GM12878 (cell line): ENCODE data around the gene WNT16. TPM values are rescaled to one million over a fixed set of nuclear protein-coding genes. Genes with fewer than 3 reads are reported as not detected.
A peak's percentile ranks its signal among the peaks of the same experiment; 100 is the strongest.

Source experiments
- ATAC-seq: fragments of 200-7000 bp; cut with Tn5 transposase; 3 replicates; pipeline ENCODE4 v1.9.1; 2020; ENCODE audit warnings: mild to moderate bottlenecking, moderate library complexity
- BruUV-seq: library from RNA; stranded (reverse); fragments of 400-500 nt; replicated peaks from 2 replicates; lab custom pipeline; 2021; lab: Mats Ljungman, UMichigan
- CTCF ChIA-PET: fragments of 300-600 bp; sonication (Branson Sonifier 250); formaldehyde crosslinking; extraction: SDS; loops from one replicate; lab custom pipeline; 2021; ENCODE audit warnings: inconsistent platforms; lab: Yijun Ruan, JAX
- POLR2A ChIA-PET: fragments of 350-600 bp; formaldehyde crosslinking; extraction: SDS; loops from one replicate; lab custom pipeline; 2021; ENCODE audit warnings: inconsistent platforms; lab: Charles Lee
- RAD21 ChIA-PET: fragments of 300-600 bp; sonication (Branson Sonifier 250); formaldehyde crosslinking; loops from one replicate; lab custom pipeline; 2023; ENCODE audit warnings: antibody characterized with exemption; ENCODE audit not compliant: unreplicated experiment; lab: Charles Lee
- SMC1A ChIA-PET: fragments of 300-600 bp; sonication (Branson Sonifier 250); formaldehyde crosslinking; loops from one replicate; lab custom pipeline; 2023; ENCODE audit not compliant: unreplicated experiment, uncharacterized antibody; lab: Charles Lee
- DNase-seq: peaks from one replicate; pipeline ENCODE4 v3.0.0-alpha.2; 2011; ENCODE audit warnings: low read depth, low spot score
- FAIRE-seq: peaks from 3 replicates; lab custom pipeline; 2011; peaks lifted over from hg19 to GRCh38; lab: Jason Lieb, UNC
- H2AFZ ChIP-seq: 2 replicates; pipeline ENCODE4 v1.6.0; 2011; ENCODE audit warnings: low read depth, low read length, control low read depth; ENCODE audit not compliant: control insufficient read depth
- H3K27ac ChIP-seq: 2 replicates; pipeline ENCODE4 v1.5.1; 2011; ENCODE audit warnings: control low read depth; ENCODE audit not compliant: control insufficient read depth, insufficient read depth
- H3K27me3 ChIP-seq, 2 experiments: replicated peaks in 1 of 2; 2 replicates each; pipeline versions ENCODE4 v1.6.0 to v1.6.1; 2011; ENCODE audit warnings: low read length in 1 of 2; ENCODE audit not compliant: control insufficient read depth in 2 of 2, insufficient read depth in 2 of 2
- H3K36me3 ChIP-seq, 2 experiments: 2 replicates each; pipeline ENCODE4 v1.5.1; 2011; ENCODE audit warnings: low read length in 1 of 2; ENCODE audit not compliant: control insufficient read depth in 2 of 2, insufficient read depth in 2 of 2
- H3K4me1 ChIP-seq: 2 replicates; pipeline ENCODE4 v1.6.1; 2011; ENCODE audit warnings: mild to moderate bottlenecking, low read length, moderate library complexity, mixed read lengths; ENCODE audit not compliant: control insufficient read depth, insufficient read depth
- H3K4me2 ChIP-seq: 2 replicates; pipeline ENCODE4 v1.6.0; 2011; ENCODE audit warnings: control low read depth; ENCODE audit not compliant: control insufficient read depth, insufficient read depth
- H3K4me3 ChIP-seq: fragments of 200-600 bp; sonication (generic); 2 replicates; pipeline ENCODE4 v1.5.1; 2016
- H3K79me2 ChIP-seq: 2 replicates; pipeline ENCODE4 v1.6.0; 2011; ENCODE audit warnings: low read length; ENCODE audit not compliant: control insufficient read depth, insufficient read depth
- H3K9ac ChIP-seq: 2 replicates; pipeline ENCODE4 v1.8.0; 2011; ENCODE audit warnings: low read length, control low read depth, mixed read lengths; ENCODE audit not compliant: control insufficient read depth, insufficient read depth
- H3K9me3 ChIP-seq: replicated peaks from 3 replicates; pipeline ENCODE4 v1.5.1; 2011; ENCODE audit warnings: mild to moderate bottlenecking, low read length; ENCODE audit not compliant: control insufficient read depth, insufficient read depth
- H4K20me1 ChIP-seq: 2 replicates; pipeline ENCODE4 v1.6.0; 2011; ENCODE audit not compliant: control insufficient read depth, insufficient read depth
- ATF2 ChIP-seq: IDR thresholded peaks from 2 replicates; pipeline ENCODE4 v1.6.1; 2012; ENCODE audit warnings: low read length, inconsistent platforms
- CHD4 ChIP-seq: fragments of 200-600 bp; sonication (generic); IDR thresholded peaks from 2 replicates; pipeline ENCODE4 v1.6.1; 2016; ENCODE audit warnings: mild to moderate bottlenecking
- EP300 ChIP-seq, 2 experiments: fragments of 150-350 bp in 1 of 2; IDR thresholded peaks; 2 replicates each; pipeline ENCODE4 v1.6.1; 2011 to 2012; ENCODE audit warnings: low read depth in 2 of 2, low read length in 2 of 2, borderline replicate concordance in 1 of 2, improper control_type of control experiment in 1 of 2, inconsistent platforms in 1 of 2; ENCODE audit not compliant: control insufficient read depth in 1 of 2
- LARP7 ChIP-seq: fragments of 450-650 bp; IDR thresholded peaks from 2 replicates; pipeline ENCODE4 v1.6.1; 2017; ENCODE audit warnings: mild to moderate bottlenecking
- MEF2A ChIP-seq: IDR thresholded peaks from 2 replicates; pipeline ENCODE4 v1.6.1; 2011; ENCODE audit warnings: low read depth, mild to moderate bottlenecking, low read length, moderate library complexity; ENCODE audit not compliant: insufficient read depth
- RELA ChIP-seq: fragments of 450-650 bp; IDR thresholded peaks from 2 replicates; pipeline ENCODE4 v1.8.0; 2014; ENCODE audit warnings: borderline replicate concordance; ENCODE audit not compliant: partially characterized antibody
- REST ChIP-seq: IDR thresholded peaks from 2 replicates; pipeline ENCODE4 v1.6.1; 2012; ENCODE audit warnings: mild to moderate bottlenecking, low read depth, low read length
- ZNF207 ChIP-seq: fragments of 450-650 bp; IDR thresholded peaks from 2 replicates; pipeline ENCODE4 v1.6.1; 2014; ENCODE audit warnings: antibody characterized with exemption, mild to moderate bottlenecking, borderline replicate concordance
- WGBS: methylation state at CpG from one replicate; pipeline ENCODE4 v1.1.6; 2016; ENCODE audit warnings: low lambda C conversion rate; ENCODE audit not compliant: insufficient replicate concordance, insufficient coverage; ENCODE audit errors: missing lambda C conversion rate; 5-methylcytosine and 5-hydroxymethylcytosine counted together
- in situ Hi-C: fragments of 300-500 bp; cut with MboI; formaldehyde crosslinking; loops from 9 replicates; pipeline ENCODE4 v1.14.3; 2018; ENCODE audit warnings: mixed read lengths
- intact Hi-C: fragments of 100-400 bp; cut with micrococcal nuclease; formaldehyde crosslinking; loops from one replicate; pipeline ENCODE4 v1.14.2; 2022; ENCODE audit not compliant: unreplicated experiment
- polyA plus RNA-seq, 11 experiments: library from polyadenylated mRNA; depleted of rRNA in 4 of 11; unstranded in 6 of 11; stranded (reverse) in 5 of 11; fragments of >200 nt; fragmentation: Nextera tagmentation in 4 of 11; fragmentation: Illumina TruSeq in 1 of 11; extraction: Ambion mirVana in 4 of 11; extraction: Trizol in 1 of 11; gene quantifications; 1 replicate in 1 of 11; 2 replicates in 10 of 11; pipeline versions ENCODE4 v1.2.1 to v1.2.3, GENCODE V29; 2011 to 2016; ENCODE audit warnings: inconsistent platforms in 2 of 11, missing spikeins in 2 of 11, low read depth in 1 of 11
- total RNA-seq, 4 experiments: library from RNA; depleted of rRNA in 3 of 4; stranded (reverse); fragments of >200 nt in 3 of 4; fragmentation: Illumina TruSeq in 1 of 4; extraction: Trizol in 1 of 4; gene quantifications; 2 replicates each; pipeline versions ENCODE4 v1.2.1 to v1.2.3, GENCODE V29; 2013 to 2021

The WNT16 gene
- total and polyA plus RNA-seq, 10 of the 15 experiments (the other 5 are each of a cell fraction or from before 2014, with no cell fraction given): 0.05 to 0.11 (median 0.06) TPM; not detected in 5

GRCh38 chr7:121307021-121307574 is 21.7 kb upstream of the WNT16 start:
- ChIA-PET RAD21 (interaction anchor here (0.6 to 0.7 kb wide), 2 partner anchors 29 to 121 kb away, joined by 3 read pairs; no protein-coding TSS in a partner anchor), SMC1A (interaction anchor here (1.1 to 1.4 kb wide), 2 partner anchors 31 to 60 kb away, joined by 4 read pairs; no protein-coding TSS in a partner anchor), CTCF (interaction anchor here (0.5 to 0.8 kb wide), 2 partner anchors 33 to 54 kb away, joined by 3 to 4 read pairs; no protein-coding TSS in a partner anchor), POLR2A (interaction anchor here (1.3 kb wide), 1 partner anchor 28 kb away, joined by 3 read pairs; no protein-coding TSS in a partner anchor)
- no peak for DNase-seq
- peak; percentile 52 for ATAC-seq
- Histone ChIP-seq H3K27ac (no peak overlapping the region; the same call in 1 of the 2 replicates), H3K9me3 (no peaks in the 10 kb centered on the region; the same call in 1 of the 3 replicates), H3K27me3 (no peaks in the 10 kb centered on the region), H3K4me3 (no peak overlapping the region), H4K20me1 (no peaks in the 10 kb centered on the region), H3K4me1 (peaks cover 28% of the 10 kb centered on the region), H2AFZ (no peak overlapping the region), H3K36me3 (no peaks in the 10 kb centered on the region), H3K4me2 (no peak overlapping the region), H3K9ac (no peak overlapping the region), H3K79me2 (no peaks in the 10 kb centered on the region)
- whole genome bisulfite sequencing: 45% methylated on average over 4 of the region's 4 CpGs
- no TSS peak for BruUV-seq
- intact Hi-C loops: loop anchor here (2.0 to 10.0 kb wide), 2 partner anchors 122 to 228 kb away; no protein-coding TSS in a partner anchor
- in situ Hi-C loops: no loop called here
- no peak for FAIRE-seq
- TF ChIP-seq ZNF207 (no peak), ATF2 (peak; percentile 23; the same call in 1 of the 2 replicates), RELA (no peak), MEF2A (no peak), CHD4 (no peak), LARP7 (no peak), REST (no peak), EP300 (IDR thresholded peaks at IDR 0.05; ENCODE audit: borderline replicate concordance in 1 of 2, control insufficient read depth in 1 of 2, low read depth in 2 of 2, low read length in 2 of 2) (no peak)
